B cell (primary cell): ENCODE results near the gene NID1.

Source experiments
- EZH2 ChIP-seq: IDR thresholded peaks from 2 replicates; pipeline ENCODE4 v1.6.1; 2012; ENCODE audit warnings: borderline replicate concordance, low read depth, mild to moderate bottlenecking, moderate library complexity, low read length; ENCODE audit not compliant: insufficient read depth, poor library complexity, severe bottlenecking
- TF ChIP-seq, protein P1 (sequence below): fragments of 200-600 bp; IDR thresholded peaks from one replicate; pipeline ENCODE4 v1.8.0; 2022; ENCODE audit warnings: antibody characterized with exemption, mild to moderate bottlenecking

DNA sequence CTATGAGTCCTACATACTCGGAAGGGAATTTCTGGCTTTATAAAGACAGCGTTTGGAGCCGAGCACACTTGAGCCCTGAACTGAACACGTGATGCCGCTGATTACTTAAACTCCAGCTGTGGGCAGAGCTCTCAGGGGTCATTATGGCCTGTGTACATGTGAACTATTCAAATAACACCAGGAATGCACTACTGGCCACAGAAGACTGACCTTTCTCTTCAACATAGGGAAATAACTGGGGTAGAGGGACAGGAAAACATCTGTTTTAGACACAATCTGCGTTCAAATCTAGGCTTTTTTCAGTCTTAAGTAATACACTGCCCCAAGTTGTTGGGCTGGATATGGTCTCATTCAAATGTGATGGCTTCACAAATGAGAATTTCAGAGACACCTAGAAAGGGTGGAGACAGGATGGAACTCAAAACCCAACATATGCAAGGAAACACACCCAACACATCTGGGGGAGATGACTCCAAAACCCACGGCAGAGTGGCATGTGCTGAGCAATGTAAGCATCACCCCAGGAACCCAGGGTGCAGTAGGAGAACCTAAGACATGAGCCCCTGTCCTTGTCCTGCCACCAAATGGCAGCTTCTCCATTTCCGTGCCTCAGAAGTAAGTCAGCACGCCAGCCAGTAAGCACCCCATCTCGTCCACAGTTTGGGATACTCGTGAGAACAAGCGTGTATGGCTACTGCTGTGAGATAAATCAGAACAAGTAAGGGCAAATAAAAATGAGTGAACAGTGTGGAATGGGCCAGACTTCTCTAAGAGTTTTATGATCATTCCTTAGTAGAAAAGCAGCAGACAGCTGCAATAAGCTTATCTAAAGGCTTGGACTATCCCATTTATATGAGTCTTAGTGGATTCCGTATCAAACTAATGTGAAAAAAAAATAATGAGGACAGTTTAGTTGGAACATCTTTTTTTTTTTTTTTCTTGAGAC, 24.9 kb downstream of the NID1 start:
- TF ChIP-seq, protein P1, sequence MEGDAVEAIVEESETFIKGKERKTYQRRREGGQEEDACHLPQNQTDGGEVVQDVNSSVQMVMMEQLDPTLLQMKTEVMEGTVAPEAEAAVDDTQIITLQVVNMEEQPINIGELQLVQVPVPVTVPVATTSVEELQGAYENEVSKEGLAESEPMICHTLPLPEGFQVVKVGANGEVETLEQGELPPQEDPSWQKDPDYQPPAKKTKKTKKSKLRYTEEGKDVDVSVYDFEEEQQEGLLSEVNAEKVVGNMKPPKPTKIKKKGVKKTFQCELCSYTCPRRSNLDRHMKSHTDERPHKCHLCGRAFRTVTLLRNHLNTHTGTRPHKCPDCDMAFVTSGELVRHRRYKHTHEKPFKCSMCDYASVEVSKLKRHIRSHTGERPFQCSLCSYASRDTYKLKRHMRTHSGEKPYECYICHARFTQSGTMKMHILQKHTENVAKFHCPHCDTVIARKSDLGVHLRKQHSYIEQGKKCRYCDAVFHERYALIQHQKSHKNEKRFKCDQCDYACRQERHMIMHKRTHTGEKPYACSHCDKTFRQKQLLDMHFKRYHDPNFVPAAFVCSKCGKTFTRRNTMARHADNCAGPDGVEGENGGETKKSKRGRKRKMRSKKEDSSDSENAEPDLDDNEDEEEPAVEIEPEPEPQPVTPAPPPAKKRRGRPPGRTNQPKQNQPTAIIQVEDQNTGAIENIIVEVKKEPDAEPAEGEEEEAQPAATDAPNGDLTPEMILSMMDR: no peak
- no peak for TF ChIP-seq EZH2
